Kidney glomerular epithelial cell (primary cell): Measurements from ENCODE around the gene RECQL.

ENCODE experiments used
- DNase-seq: peaks from one replicate; lab custom pipeline; 2025; lab: John Stamatoyannopoulos, UW

RECQL gene

GRCh38 chr12:21501258-21502163, at the start of gene RECQL, which contains the start of gene GOLT1B:
Gene RECQL, minus strand, starts transcription at chr12:21501635. Its CDS starts 2,065 bp downstream, at chr12:21499570.
Gene GOLT1B, plus strand, starts transcription at chr12:21501789. Its CDS starts 135 bp downstream, at chr12:21501924.
- peak; percentile 100 for DNase-seq

- DNase-seq = no peak
Measured at GRCh38 chr12:21547437-21547836, 46.0 kb upstream of the RECQL start.

- DNase-seq = peak; percentile 32
Measured at GRCh38 chr12:21546716-21547115, 45.3 kb upstream of the RECQL start.

- DNase-seq = no peak
Measured at GRCh38 chr12:21545557-21545956, 44.1 kb upstream of the RECQL start.

- no peak for DNase-seq
Measured at GRCh38 chr12:21543151-21543550, 41.7 kb upstream of the RECQL start.

- DNase-seq = no peak
Measured at GRCh38 chr12:21542403-21542802, 41.0 kb upstream of the RECQL start.

- no peak for DNase-seq
Measured at GRCh38 chr12:21541773-21542172, 40.3 kb upstream of the RECQL start.

- DNase-seq = no peak
Measured at GRCh38 chr12:21539797-21540196, 38.4 kb upstream of the RECQL start.

GRCh38 chr12:21538061-21538653, 36.7 kb upstream of the RECQL start:
- no peak for DNase-seq

- DNase-seq = no peak
Measured at GRCh38 chr12:21529456-21529855, 28.0 kb upstream of the RECQL start.

- peak; percentile 89 for DNase-seq
Measured at GRCh38 chr12:21528953-21529352, 27.5 kb upstream of the RECQL start.

- DNase-seq = peak; percentile 43
Measured at GRCh38 chr12:21527451-21528180, 26.2 kb upstream of the RECQL start.

GRCh38 chr12:21526721-21527345, 25.4 kb upstream of the RECQL start:
- peak; percentile 19 for DNase-seq

- peak; percentile 74 for DNase-seq
Measured at GRCh38 chr12:21526053-21526452, 24.6 kb upstream of the RECQL start, which contains the start of gene SPX. Gene SPX, plus strand, starts transcription at chr12:21526296. Its CDS starts 177 bp downstream, at chr12:21526473.

- DNase-seq = no peak
Measured at GRCh38 chr12:21523148-21523547, 21.7 kb upstream of the RECQL start.

GRCh38 chr12:21521541-21521940, 20.1 kb upstream of the RECQL start:
- no peak for DNase-seq

- DNase-seq = no peak
Measured at GRCh38 chr12:21518451-21518850, 17.0 kb upstream of the RECQL start.

- DNase-seq = no peak
Measured at GRCh38 chr12:21516281-21516680, 14.8 kb upstream of the RECQL start.

- no peak for DNase-seq
Measured at GRCh38 chr12:21509768-21510167, 8.3 kb upstream of the RECQL start.

- no peak for DNase-seq
Measured at GRCh38 chr12:21507849-21508248, 6.4 kb upstream of the RECQL start.

- no peak for DNase-seq
Measured at GRCh38 chr12:21505888-21506287, 4.5 kb upstream of the RECQL start.

GRCh38 chr12:21502872-21503271, 1.4 kb upstream of the RECQL start:
- no peak for DNase-seq
